Activated T-cell treated with anti-CD3 and anti-CD28 coated beads, Interleukin-2, amount 50 U/mL, for 72 hours (primary cell): ENCODE data around the gene KATNAL2. TPM values are rescaled to one million over a fixed set of nuclear protein-coding genes. Genes with fewer than 3 reads are reported as not detected.
A peak's percentile ranks its signal among the peaks of the same experiment; 100 is the strongest.
"Not testable (repeated sequence)": the region's sequence is repeated elsewhere in the genome, so short reads cannot be mapped to it uniquely, and the experiment has no call there.

Source experiments
- ATAC-seq, 2 donors: fragments of 150-1000 bp; cut with Tn5 transposase; replicated peaks in 1 of 2; 2 replicates each; pipeline ENCODE4 v1.10.0; 2021; ENCODE audit warnings: moderate library complexity in 2 of 2, mild to moderate bottlenecking in 1 of 2
- DNase-seq, 2 donors: peaks; one replicate each; pipeline ENCODE4 v3.0.0; 2021 to 2022; ENCODE audit warnings: mixed read lengths in 1 of 2
- H3K27ac Mint-ChIP-seq: one replicate; pipeline ENCODE4 v1.8.0; 2022; ENCODE audit warnings: mild to moderate bottlenecking, moderate library complexity, mixed read lengths
- H3K27me3 Mint-ChIP-seq: one replicate; pipeline ENCODE4 v1.8.0; 2022; ENCODE audit warnings: low read depth, mixed read lengths
- H3K36me3 Mint-ChIP-seq, 2 donors: one replicate each; pipeline ENCODE4 v1.8.0; 2022; ENCODE audit warnings: mixed read lengths in 2 of 2, mild to moderate bottlenecking in 1 of 2; ENCODE audit not compliant: insufficient read depth in 2 of 2
- H3K4me1 Mint-ChIP-seq: one replicate; pipeline ENCODE4 v1.8.0; 2022; ENCODE audit warnings: low read depth, mixed read lengths
- H3K4me3 Mint-ChIP-seq, 2 donors: one replicate each; pipeline ENCODE4 v1.8.0; 2022; ENCODE audit warnings: mild to moderate bottlenecking in 2 of 2, mixed read lengths in 2 of 2, moderate library complexity in 2 of 2
- H3K9me3 Mint-ChIP-seq, 2 donors: one replicate each; pipeline ENCODE4 v1.8.0; 2022; ENCODE audit warnings: mixed read lengths in 2 of 2
- total RNA-seq, 2 donors: library from RNA; stranded (reverse); gene quantifications; one replicate each; pipeline ENCODE4 v1.2.3, GENCODE V29; 2022

KATNAL2 gene
- total RNA-seq, 2 donors from 2014 or later: 1.2 to 1.7 TPM

DNA sequence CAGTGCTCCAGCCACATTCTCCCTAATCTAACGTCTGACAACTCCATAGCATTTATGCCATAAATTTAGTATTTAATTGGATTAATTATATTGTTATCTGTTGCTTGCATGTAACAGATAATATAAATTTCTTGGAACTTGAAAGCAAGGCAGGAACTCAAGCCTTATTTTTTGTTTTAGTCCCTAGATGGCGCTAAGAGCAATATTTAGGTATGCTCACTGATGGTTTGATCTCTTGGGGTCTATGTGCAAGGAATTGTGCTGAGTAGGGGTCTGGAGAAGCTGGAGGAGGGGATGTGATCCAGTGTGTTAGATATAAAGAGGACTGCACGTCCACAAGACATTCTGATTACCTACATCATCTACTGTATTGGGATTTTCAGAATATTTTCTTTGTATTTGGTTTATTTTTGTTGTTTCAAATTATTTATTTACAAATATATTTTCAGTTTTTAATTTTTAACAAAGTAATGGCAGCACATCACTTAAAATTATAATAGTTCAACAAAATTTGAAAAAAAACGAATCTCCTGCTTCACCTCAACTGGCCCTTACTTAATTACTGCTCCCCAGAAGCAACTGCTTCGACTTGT is 32.8 kb downstream of the KATNAL2 start:
- DNase-seq (no peak), ATAC-seq (no peak)
- H3K4me3 Mint-ChIP-seq: no peak overlapping the region
- H3K27ac Mint-ChIP-seq: no peak overlapping the region
- H3K36me3 Mint-ChIP-seq: no peaks in the 10 kb centered on the region
- H3K4me1 Mint-ChIP-seq: no peaks in the 10 kb centered on the region
- peaks cover 19% of the 10 kb centered on the region for H3K27me3 Mint-ChIP-seq
- no peaks in the 10 kb centered on the region for H3K9me3 Mint-ChIP-seq

DNA sequence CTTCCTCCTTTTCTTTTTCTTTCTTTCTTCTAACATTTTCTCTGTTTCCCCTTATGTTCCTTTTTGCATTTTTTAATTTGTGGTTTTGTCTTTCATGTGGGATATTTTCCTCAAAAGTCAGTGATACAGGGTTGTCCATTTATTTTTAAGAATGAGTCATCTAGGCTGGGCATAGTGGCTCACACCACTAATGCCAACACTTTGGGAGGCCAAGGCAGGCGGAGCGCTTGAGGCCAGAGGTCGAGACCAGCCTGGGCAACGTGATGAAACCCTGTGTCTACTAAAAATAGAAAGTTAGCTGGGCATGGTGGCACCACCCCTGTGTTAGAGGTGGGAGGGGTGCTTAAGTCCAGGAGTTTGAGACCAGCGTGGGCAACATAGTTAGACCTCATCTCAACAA is 35.8 kb downstream of the KATNAL2 start:
- Mint-ChIP-seq H3K9me3 (no peaks in the 10 kb centered on the region), H3K4me3 (no peak overlapping the region)
- no peak for ATAC-seq

DNA sequence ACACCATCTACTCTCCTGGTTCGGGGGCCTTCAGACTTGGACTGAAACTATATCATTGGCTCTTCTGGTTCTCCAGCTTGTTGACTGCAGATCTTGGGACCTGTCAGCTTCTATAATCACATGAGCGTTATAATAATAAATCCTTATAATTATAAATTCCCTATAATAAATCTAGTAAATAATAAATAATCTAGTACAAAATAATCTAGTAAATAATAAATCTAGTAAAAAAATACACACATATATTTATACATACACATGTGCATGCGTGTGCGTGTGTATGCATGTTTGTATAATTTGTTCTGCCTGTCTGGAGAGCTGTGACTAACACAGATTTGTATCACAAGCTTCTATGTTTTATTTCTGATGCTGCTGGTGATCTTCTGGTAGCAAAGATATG is 40.8 kb downstream of the KATNAL2 start:
- H3K4me3 Mint-ChIP-seq: no peak overlapping the region
- H3K4me1 Mint-ChIP-seq: no peaks in the 10 kb centered on the region
- no peaks in the 10 kb centered on the region for H3K9me3 Mint-ChIP-seq
- DNase-seq (no peak), ATAC-seq (no peak)
- no peaks in the 10 kb centered on the region for H3K36me3 Mint-ChIP-seq
- H3K27ac Mint-ChIP-seq: no peak overlapping the region
- H3K27me3 Mint-ChIP-seq: no peaks in the 10 kb centered on the region

More for the DNA sequence above, 35.8 kb downstream of the KATNAL2 start:
- Mint-ChIP-seq H3K4me1 (no peaks in the 10 kb centered on the region), H3K27ac (no peak overlapping the region), H3K27me3 (peaks cover 19% of the 10 kb centered on the region), H3K36me3 (no peaks in the 10 kb centered on the region)
- DNase-seq: no peak

DNA sequence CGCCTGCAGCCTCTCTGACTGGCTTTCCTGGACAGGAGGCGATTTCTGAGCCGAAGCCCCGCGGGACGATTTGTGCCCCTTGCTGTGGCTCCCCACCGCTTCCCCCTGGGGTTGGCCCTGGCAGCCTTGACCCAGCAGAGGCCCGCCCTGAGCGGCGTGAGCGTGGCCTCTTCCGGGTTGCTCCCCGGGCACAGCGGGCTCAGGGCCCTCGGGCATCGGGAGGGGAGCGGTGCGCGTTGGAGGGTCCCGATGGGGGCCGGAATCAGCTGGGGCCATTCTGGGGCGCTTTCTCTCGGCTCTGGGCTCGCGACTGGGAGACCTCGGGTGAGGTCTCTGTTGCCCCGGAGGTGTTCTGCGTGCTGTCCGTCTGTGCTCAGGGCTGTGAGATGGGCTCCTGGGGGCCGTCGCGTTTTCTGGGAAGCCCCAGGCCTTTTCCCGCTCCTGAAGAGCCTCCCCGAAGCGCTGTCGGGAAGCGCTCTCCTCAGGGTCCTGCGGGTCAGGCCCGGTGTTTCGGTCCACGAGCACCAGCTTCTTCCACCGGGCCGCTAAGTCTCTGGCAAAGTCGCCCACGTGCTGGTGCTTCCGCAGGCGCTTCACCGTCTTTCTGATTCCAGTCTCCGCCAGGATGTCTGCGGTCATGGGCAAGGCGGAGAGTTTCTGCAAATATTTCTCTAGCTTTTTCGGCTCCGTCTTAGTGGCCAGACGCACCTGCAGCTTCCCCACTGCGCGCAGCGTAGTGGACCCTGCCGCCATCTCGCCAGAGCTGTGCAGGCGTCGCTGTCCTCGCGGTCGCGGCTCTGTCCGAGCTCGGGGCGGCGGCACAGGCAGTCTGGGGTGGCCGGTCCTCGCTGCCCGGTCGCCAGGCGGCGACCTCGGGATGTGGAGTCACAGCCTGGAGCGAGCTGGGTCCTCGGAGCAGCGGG is 46.5 kb downstream of the KATNAL2 start:
- DNase-seq, H3K4me3 Mint-ChIP-seq, H3K4me1 Mint-ChIP-seq, H3K9me3 Mint-ChIP-seq, H3K36me3 Mint-ChIP-seq, H3K27me3 Mint-ChIP-seq, H3K27ac Mint-ChIP-seq: not testable (repeated sequence)
- ATAC-seq: peak in 1 of 2 donors; percentile 16

DNA sequence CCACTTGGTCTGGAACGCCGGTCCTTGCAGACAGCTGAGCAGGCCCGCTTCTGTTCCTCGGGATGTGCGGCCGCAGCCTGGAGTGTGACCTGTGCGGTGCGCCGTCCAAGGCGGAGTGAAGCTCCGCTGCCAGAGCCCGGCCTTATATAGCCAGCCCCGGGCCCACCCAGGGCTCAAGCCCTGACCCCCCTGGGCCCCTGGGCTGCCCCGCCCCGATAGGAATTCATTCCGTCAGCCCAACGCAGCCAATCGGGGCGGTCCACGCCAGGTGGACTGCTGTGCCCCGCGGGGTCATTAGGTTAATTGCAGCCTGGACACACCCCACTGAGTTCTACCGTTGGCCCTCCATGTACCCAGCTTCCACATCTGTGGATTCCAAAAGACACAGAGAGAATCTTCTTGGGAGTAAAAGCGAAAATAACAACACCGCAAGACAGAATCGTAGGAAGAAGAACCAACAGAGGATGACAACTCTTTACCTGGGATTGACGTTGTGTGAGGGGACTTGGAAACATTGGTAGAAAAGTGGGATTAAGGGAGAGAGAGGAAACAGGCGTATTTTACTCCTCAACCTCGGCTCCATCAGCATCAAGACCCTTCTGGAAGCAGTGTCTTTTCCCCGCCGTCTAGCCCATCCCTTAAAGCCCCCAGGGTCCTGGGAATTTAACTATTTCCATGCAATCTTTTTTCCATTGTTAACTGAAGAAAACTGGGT is 47.3 kb downstream of the KATNAL2 start:
- H3K27ac Mint-ChIP-seq, H3K27me3 Mint-ChIP-seq, H3K4me3 Mint-ChIP-seq, H3K36me3 Mint-ChIP-seq, DNase-seq, H3K9me3 Mint-ChIP-seq, H3K4me1 Mint-ChIP-seq: not testable (repeated sequence)
- ATAC-seq: peak in 1 of 2 donors; percentile 13

DNA sequence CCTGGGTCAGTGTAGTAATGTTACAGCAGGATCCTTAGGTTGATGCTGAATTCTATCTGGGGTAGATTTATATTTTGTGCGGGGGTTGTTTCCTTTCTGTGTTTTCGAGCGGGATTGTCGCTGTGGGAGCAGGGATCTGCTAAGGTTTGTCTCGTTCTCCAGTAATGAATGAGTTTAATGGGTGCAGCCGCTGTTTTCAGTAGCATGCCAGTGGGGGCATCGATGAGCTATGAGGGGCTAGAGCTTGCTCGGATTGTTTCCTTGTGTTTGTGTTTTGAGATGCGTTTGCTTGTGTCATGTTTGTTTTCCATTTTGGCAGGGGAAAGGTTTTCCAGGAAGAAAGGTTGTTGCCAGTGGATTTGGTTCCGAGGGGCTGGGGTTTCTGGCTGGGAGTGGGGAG is 48.9 kb downstream of the KATNAL2 start:
- ATAC-seq, H3K27me3 Mint-ChIP-seq, H3K4me1 Mint-ChIP-seq, DNase-seq, H3K9me3 Mint-ChIP-seq, H3K27ac Mint-ChIP-seq, H3K4me3 Mint-ChIP-seq, H3K36me3 Mint-ChIP-seq: not testable (repeated sequence)

DNA sequence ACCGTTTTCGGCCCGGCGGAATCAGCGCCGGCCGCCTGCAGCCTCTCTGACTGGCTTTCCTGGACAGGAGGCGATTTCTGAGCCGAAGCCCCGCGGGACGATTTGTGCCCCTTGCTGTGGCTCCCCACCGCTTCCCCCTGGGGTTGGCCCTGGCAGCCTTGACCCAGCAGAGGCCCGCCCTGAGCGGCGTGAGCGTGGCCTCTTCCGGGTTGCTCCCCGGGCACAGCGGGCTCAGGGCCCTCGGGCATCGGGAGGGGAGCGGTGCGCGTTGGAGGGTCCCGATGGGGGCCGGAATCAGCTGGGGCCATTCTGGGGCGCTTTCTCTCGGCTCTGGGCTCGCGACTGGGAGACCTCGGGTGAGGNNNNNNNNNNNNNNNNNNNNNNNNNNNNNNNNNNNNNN is 52.1 kb downstream of the KATNAL2 start:
- not testable (repeated sequence) for H3K4me1 Mint-ChIP-seq, H3K4me3 Mint-ChIP-seq, H3K27ac Mint-ChIP-seq, H3K36me3 Mint-ChIP-seq, DNase-seq, H3K9me3 Mint-ChIP-seq, H3K27me3 Mint-ChIP-seq, ATAC-seq

DNA sequence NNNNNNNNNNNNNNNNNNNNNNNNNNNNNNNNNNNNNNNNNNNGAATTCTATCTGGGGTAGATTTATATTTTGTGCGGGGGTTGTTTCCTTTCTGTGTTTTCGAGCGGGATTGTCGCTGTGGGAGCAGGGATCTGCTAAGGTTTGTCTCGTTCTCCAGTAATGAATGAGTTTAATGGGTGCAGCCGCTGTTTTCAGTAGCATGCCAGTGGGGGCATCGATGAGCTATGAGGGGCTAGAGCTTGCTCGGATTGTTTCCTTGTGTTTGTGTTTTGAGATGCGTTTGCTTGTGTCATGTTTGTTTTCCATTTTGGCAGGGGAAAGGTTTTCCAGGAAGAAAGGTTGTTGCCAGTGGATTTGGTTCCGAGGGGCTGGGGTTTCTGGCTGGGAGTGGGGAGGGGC is 102.5 kb downstream of the KATNAL2 start:
- not testable (repeated sequence) for ATAC-seq

DNA sequence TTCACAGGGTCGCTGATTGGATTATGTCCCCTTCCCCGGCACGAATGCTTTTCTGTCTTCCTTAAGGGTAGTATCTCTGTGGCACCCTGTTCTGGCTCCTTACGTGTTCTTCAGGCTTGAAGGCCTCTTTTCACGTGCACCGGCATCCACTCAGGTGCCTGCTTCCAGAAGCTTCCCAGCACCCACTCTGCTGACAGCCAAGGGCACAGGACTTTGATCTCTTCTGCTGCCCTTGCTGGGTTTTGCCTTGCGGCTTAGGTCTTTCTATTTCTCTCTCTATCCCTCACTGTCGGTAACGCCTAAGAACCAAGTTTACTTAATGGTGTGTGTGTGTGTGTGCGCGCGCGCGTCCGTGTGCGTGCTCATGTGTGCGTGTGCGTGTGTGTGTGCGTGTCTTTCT is 103.4 kb downstream of the KATNAL2 start:
- ATAC-seq, H3K27ac Mint-ChIP-seq, H3K27me3 Mint-ChIP-seq, H3K36me3 Mint-ChIP-seq, H3K9me3 Mint-ChIP-seq, H3K4me3 Mint-ChIP-seq, H3K4me1 Mint-ChIP-seq, DNase-seq: not testable (repeated sequence)

More for the DNA sequence above, 102.5 kb downstream of the KATNAL2 start:
- H3K27me3 Mint-ChIP-seq, H3K4me1 Mint-ChIP-seq, H3K9me3 Mint-ChIP-seq, H3K4me3 Mint-ChIP-seq, H3K36me3 Mint-ChIP-seq, DNase-seq, H3K27ac Mint-ChIP-seq: not testable (repeated sequence)

DNA sequence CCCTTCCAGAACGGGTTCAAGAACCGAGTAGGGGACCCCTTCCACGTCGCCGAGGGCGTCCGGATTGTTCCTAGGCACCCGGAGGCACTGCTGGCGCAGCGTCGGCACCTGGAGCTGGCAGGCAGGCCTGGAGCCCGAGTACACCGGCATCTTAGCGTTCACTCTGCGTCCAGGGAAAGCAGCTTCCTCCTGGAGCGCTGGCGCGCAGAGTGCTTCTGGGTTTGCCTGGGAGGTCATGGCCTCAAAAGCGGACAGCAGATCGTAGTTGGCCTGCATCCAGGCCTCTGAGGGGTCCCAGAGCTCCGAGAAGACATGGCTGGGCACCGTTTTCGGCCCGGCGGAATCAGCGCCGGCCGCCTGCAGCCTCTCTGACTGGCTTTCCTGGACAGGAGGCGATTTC is 105.4 kb downstream of the KATNAL2 start:
- H3K27ac Mint-ChIP-seq, H3K36me3 Mint-ChIP-seq, H3K27me3 Mint-ChIP-seq, ATAC-seq, H3K9me3 Mint-ChIP-seq, DNase-seq, H3K4me1 Mint-ChIP-seq, H3K4me3 Mint-ChIP-seq: not testable (repeated sequence)

DNA sequence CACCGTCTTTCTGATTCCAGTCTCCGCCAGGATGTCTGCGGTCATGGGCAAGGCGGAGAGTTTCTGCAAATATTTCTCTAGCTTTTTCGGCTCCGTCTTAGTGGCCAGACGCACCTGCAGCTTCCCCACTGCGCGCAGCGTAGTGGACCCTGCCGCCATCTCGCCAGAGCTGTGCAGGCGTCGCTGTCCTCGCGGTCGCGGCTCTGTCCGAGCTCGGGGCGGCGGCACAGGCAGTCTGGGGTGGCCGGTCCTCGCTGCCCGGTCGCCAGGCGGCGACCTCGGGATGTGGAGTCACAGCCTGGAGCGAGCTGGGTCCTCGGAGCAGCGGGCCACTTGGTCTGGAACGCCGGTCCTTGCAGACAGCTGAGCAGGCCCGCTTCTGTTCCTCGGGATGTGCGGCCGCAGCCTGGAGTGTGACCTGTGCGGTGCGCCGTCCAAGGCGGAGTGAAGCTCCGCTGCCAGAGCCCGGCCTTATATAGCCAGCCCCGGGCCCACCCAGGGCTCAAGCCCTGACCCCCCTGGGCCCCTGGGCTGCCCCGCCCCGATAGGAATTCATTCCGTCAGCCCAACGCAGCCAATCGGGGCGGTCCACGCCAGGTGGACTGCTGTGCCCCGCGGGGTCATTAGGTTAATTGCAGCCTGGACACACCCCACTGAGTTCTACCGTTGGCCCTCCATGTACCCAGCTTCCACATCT is 106.5 kb downstream of the KATNAL2 start:
- not testable (repeated sequence) for H3K27me3 Mint-ChIP-seq, H3K4me3 Mint-ChIP-seq, H3K4me1 Mint-ChIP-seq, DNase-seq, H3K27ac Mint-ChIP-seq, H3K9me3 Mint-ChIP-seq, H3K36me3 Mint-ChIP-seq
- peak in 1 of 2 donors; percentile 31 for ATAC-seq

DNA sequence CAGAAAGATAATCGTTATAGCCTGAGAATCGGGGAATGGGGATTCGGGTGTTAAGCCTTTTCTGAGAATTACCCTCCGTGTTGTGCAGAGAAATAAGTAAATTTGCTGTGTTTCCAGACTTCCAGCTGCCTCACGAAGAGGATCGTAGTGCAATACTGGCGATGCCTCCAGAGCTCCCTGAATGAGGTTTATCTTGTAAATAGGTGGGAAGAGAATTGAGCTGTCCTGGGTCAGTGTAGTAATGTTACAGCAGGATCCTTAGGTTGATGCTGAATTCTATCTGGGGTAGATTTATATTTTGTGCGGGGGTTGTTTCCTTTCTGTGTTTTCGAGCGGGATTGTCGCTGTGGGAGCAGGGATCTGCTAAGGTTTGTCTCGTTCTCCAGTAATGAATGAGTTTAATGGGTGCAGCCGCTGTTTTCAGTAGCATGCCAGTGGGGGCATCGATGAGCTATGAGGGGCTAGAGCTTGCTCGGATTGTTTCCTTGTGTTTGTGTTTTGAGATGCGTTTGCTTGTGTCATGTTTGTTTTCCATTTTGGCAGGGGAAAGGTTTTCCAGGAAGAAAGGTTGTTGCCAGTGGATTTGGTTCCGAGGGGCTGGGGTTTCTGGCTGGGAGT is 108.3 kb downstream of the KATNAL2 start:
- not testable (repeated sequence) for DNase-seq, H3K36me3 Mint-ChIP-seq, H3K27me3 Mint-ChIP-seq, H3K4me3 Mint-ChIP-seq, H3K9me3 Mint-ChIP-seq, H3K4me1 Mint-ChIP-seq, H3K27ac Mint-ChIP-seq
- peak; percentile 14 to 31 for ATAC-seq
